Measurements from ENCODE around the gene BTG2. TPM values are rescaled to one million over a fixed set of nuclear protein-coding genes. Genes with fewer than 3 reads are reported as not detected.

BTG2 gene
- total RNA-seq, 1 experiment from 2014 or later = 19.4 TPM

DNA sequence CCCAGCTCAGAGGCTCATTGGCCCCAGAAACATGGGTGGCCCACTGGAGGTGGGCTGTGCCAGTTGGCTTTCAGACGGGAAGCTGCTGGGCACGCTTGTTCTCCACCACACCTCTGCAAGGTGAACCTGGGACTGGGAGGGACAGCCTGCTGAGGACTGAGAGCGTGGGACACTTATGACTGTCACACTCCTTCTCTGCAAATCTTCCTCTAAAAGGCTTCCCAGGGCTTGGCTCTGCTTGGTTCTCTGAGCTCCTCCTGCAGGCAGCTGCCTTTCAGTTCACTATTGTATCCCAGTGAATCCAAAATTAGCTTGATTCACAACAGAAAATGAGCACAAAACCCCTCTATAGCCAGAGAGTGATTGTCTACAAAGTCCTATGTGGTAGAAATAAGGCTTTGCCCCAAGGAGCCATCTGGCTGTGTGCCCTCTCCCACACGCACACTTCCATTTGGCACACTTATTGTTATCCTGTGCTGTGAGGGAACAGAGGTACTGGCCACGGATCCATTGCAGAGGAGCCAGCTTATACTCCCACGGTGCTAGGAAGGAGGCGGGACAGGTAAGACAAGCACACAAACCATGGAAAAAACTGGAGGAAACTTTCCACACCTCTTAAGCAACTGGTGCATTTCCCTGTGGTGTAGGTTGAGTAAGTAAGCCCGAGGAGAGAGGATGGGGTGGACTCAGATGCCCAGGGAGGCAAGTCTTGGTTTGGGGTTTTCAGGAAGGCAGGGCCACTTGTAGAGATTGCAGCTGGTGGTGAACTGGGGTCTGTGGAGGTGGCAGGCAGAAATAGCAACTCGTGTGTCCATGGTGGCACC is 18.9 kb upstream of the BTG2 start:
- H3K27ac Mint-ChIP-seq = no peak overlapping the region; the same call in 1 of the 2 replicates
- ChIA-PET POLR2A (interaction anchor here (0.6 kb wide), 1 partner anchor 39 kb away, joined by 3 read pairs; no protein-coding TSS in a partner anchor), CTCF (interaction anchor here (0.9 to 6.8 kb wide), 11 partner anchors 12 to 416 kb away, joined by 3 to 78 read pairs (median 4); no protein-coding TSS in a partner anchor)
- ATAC-seq (no peak), DNase-seq (ENCODE audit: low spot score) (no peak)
- no peaks in the 10 kb centered on the region for H3K36me3 Mint-ChIP-seq
- H3K9me3 Mint-ChIP-seq = no peaks in the 10 kb centered on the region
- peaks cover 46% of the 10 kb centered on the region for H3K4me1 Mint-ChIP-seq
- H3K27me3 Mint-ChIP-seq (ENCODE audit: low read depth) = peaks cover 36% of the 10 kb centered on the region
- H3K4me3 Mint-ChIP-seq = no peak overlapping the region
- TF ChIP-seq, protein P1, sequence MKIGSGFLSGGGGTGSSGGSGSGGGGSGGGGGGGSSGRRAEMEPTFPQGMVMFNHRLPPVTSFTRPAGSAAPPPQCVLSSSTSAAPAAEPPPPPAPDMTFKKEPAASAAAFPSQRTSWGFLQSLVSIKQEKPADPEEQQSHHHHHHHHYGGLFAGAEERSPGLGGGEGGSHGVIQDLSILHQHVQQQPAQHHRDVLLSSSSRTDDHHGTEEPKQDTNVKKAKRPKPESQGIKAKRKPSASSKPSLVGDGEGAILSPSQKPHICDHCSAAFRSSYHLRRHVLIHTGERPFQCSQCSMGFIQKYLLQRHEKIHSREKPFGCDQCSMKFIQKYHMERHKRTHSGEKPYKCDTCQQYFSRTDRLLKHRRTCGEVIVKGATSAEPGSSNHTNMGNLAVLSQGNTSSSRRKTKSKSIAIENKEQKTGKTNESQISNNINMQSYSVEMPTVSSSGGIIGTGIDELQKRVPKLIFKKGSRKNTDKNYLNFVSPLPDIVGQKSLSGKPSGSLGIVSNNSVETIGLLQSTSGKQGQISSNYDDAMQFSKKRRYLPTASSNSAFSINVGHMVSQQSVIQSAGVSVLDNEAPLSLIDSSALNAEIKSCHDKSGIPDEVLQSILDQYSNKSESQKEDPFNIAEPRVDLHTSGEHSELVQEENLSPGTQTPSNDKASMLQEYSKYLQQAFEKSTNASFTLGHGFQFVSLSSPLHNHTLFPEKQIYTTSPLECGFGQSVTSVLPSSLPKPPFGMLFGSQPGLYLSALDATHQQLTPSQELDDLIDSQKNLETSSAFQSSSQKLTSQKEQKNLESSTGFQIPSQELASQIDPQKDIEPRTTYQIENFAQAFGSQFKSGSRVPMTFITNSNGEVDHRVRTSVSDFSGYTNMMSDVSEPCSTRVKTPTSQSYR (CRISPR knock-in tag; IDR thresholded peaks at IDR 0.05) = no peak
- TF ChIP-seq TEAD1 (CRISPR knock-in tag; IDR thresholded peaks at IDR 0.05) (no peak), SP1 (CRISPR knock-in tag; conservative IDR thresholded peaks at IDR 0.05) (no peak), TEAD4 (CRISPR knock-in tag; IDR thresholded peaks at IDR 0.05) (no peak), JAZF1 (CRISPR knock-in tag; IDR thresholded peaks at IDR 0.05) (no peak), E2F4 (CRISPR knock-in tag; IDR thresholded peaks at IDR 0.05; ENCODE audit: borderline replicate concordance, low read depth) (no peak), ZNF425 (CRISPR knock-in tag; conservative IDR thresholded peaks at IDR 0.05) (no peak), ZBTB21 (CRISPR knock-in tag; IDR thresholded peaks at IDR 0.05; ENCODE audit: borderline replicate concordance) (no peak), ZNF396 (CRISPR knock-in tag; IDR thresholded peaks at IDR 0.05; ENCODE audit: borderline replicate concordance) (no peak), NFYB (CRISPR knock-in tag; conservative IDR thresholded peaks at IDR 0.05; ENCODE audit: low read depth) (no peak), PRDM15 (CRISPR knock-in tag; IDR thresholded peaks at IDR 0.05) (no peak), NFE2L1 (CRISPR knock-in tag; IDR thresholded peaks at IDR 0.05) (no peak), NR2C2 (CRISPR knock-in tag; IDR thresholded peaks at IDR 0.05) (no peak), E2F1 (CRISPR knock-in tag; IDR thresholded peaks at IDR 0.05) (no peak), GRHL2 (CRISPR knock-in tag; IDR thresholded peaks at IDR 0.05; ENCODE audit: insufficient replicate concordance, severe bottlenecking) (no peak)
- TF ChIP-seq, protein P2, sequence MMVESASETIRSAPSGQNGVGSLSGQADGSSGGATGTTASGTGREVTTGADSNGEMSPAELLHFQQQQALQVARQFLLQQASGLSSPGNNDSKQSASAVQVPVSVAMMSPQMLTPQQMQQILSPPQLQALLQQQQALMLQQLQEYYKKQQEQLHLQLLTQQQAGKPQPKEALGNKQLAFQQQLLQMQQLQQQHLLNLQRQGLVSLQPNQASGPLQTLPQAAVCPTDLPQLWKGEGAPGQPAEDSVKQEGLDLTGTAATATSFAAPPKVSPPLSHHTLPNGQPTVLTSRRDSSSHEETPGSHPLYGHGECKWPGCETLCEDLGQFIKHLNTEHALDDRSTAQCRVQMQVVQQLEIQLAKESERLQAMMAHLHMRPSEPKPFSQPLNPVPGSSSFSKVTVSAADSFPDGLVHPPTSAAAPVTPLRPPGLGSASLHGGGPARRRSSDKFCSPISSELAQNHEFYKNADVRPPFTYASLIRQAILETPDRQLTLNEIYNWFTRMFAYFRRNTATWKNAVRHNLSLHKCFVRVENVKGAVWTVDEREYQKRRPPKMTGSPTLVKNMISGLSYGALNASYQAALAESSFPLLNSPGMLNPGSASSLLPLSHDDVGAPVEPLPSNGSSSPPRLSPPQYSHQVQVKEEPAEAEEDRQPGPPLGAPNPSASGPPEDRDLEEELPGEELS (CRISPR knock-in tag; IDR thresholded peaks at IDR 0.05) = no peak
- TF ChIP-seq, protein P3, sequence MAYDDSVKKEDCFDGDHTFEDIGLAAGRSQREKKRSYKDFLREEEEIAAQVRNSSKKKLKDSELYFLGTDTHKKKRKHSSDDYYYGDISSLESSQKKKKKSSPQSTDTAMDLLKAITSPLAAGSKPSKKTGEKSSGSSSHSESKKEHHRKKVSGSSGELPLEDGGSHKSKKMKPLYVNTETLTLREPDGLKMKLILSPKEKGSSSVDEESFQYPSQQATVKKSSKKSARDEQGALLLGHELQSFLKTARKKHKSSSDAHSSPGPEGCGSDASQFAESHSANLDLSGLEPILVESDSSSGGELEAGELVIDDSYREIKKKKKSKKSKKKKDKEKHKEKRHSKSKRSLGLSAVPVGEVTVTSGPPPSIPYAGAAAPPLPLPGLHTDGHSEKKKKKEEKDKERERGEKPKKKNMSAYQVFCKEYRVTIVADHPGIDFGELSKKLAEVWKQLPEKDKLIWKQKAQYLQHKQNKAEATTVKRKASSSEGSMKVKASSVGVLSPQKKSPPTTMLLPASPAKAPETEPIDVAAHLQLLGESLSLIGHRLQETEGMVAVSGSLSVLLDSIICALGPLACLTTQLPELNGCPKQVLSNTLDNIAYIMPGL (CRISPR knock-in tag; IDR thresholded peaks at IDR 0.05) = no peak
- TF ChIP-seq, protein P4, sequence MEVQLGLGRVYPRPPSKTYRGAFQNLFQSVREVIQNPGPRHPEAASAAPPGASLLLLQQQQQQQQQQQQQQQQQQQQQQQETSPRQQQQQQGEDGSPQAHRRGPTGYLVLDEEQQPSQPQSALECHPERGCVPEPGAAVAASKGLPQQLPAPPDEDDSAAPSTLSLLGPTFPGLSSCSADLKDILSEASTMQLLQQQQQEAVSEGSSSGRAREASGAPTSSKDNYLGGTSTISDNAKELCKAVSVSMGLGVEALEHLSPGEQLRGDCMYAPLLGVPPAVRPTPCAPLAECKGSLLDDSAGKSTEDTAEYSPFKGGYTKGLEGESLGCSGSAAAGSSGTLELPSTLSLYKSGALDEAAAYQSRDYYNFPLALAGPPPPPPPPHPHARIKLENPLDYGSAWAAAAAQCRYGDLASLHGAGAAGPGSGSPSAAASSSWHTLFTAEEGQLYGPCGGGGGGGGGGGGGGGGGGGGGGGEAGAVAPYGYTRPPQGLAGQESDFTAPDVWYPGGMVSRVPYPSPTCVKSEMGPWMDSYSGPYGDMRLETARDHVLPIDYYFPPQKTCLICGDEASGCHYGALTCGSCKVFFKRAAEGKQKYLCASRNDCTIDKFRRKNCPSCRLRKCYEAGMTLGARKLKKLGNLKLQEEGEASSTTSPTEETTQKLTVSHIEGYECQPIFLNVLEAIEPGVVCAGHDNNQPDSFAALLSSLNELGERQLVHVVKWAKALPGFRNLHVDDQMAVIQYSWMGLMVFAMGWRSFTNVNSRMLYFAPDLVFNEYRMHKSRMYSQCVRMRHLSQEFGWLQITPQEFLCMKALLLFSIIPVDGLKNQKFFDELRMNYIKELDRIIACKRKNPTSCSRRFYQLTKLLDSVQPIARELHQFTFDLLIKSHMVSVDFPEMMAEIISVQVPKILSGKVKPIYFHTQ (CRISPR knock-in tag; IDR thresholded peaks at IDR 0.05) = no peak

Measured in WTC11 (cell line).